PC-9 (cell line): Measurements from ENCODE around the gene OSGIN1. TPM values are rescaled to one million over a fixed set of nuclear protein-coding genes. Genes with fewer than 3 reads are reported as not detected.

Experiments
- BruUV-seq: library from RNA; stranded (reverse); fragments of 400-500 nt; replicated peaks from 2 replicates; lab custom pipeline; 2021; lab: Mats Ljungman, UMichigan
- CTCF ChIA-PET: fragments of 300-600 bp; sonication (Branson Sonifier 250); formaldehyde crosslinking; loops from one replicate; lab custom pipeline; 2022; ENCODE audit warnings: antibody characterized with exemption; lab: Charles Lee
- POLR2A ChIA-PET: fragments of 300-600 bp; sonication (Branson Sonifier 250); formaldehyde crosslinking; loops from one replicate; lab custom pipeline; 2022; ENCODE audit warnings: antibody characterized with exemption; ENCODE audit not compliant: unreplicated experiment; lab: Charles Lee
- DNase-seq, 2 experiments: peaks; one replicate each; pipeline versions ENCODE4 v3.0.0 to v3.0.0-alpha.2; 2015 to 2022; ENCODE audit warnings: mixed read lengths in 1 of 2
- H2AFZ ChIP-seq: fragments of 200-600 bp; sonication (generic); 2 replicates; pipeline ENCODE4 v1.8.1; 2017; ENCODE audit warnings: antibody characterized with exemption
- H3F3A ChIP-seq: fragments of 200-600 bp; sonication (generic); 2 replicates; pipeline ENCODE4 v1.8.1; 2017; ENCODE audit warnings: antibody characterized with exemption, mild to moderate bottlenecking, low read depth; ENCODE audit not compliant: insufficient read depth
- H3K27ac ChIP-seq: fragments of 200-600 bp; sonication (generic); 2 replicates; pipeline ENCODE4 v1.6.1; 2016; ENCODE audit warnings: mixed run types
- H3K27me3 ChIP-seq: fragments of 200-600 bp; sonication (generic); 2 replicates; pipeline ENCODE4 v1.6.1; 2016; ENCODE audit warnings: low read depth, mixed run types; ENCODE audit not compliant: insufficient read depth
- H3K36me3 ChIP-seq: fragments of 200-600 bp; sonication (generic); 2 replicates; pipeline ENCODE4 v1.6.1; 2016; ENCODE audit warnings: low read depth, mixed run types
- H3K4me1 ChIP-seq: fragments of 200-600 bp; sonication (generic); replicated peaks from 2 replicates; pipeline ENCODE4 v1.6.1; 2016; ENCODE audit warnings: mixed run types; ENCODE audit not compliant: insufficient read depth
- H3K4me2 ChIP-seq: fragments of 200-600 bp; sonication (generic); 2 replicates; pipeline ENCODE4 v1.6.1; 2017; ENCODE audit warnings: mixed run types
- H3K4me3 ChIP-seq: fragments of 200-600 bp; sonication (generic); 2 replicates; pipeline ENCODE4 v1.6.1; 2016; ENCODE audit warnings: mixed run types
- H3K79me2 ChIP-seq: fragments of 200-600 bp; sonication (generic); 2 replicates; pipeline ENCODE4 v1.6.1; 2017; ENCODE audit warnings: low read depth, mixed run types
- H3K9me2 ChIP-seq: fragments of 200-600 bp; sonication (generic); 2 replicates; pipeline ENCODE4 v1.8.1; 2017; ENCODE audit warnings: mild to moderate bottlenecking; ENCODE audit not compliant: insufficient read depth
- H3K9me3 ChIP-seq: fragments of 200-600 bp; sonication (generic); 2 replicates; pipeline ENCODE4 v1.8.1; 2016; ENCODE audit warnings: low read depth; ENCODE audit not compliant: insufficient read depth
- H4K20me1 ChIP-seq: fragments of 200-600 bp; sonication (generic); 2 replicates; pipeline ENCODE4 v1.8.1; 2017; ENCODE audit not compliant: insufficient read depth
- CTCF ChIP-seq: fragments of 200-600 bp; sonication (generic); conservative IDR thresholded peaks from 2 replicates; pipeline ENCODE4 v1.6.1; 2017; ENCODE audit warnings: mixed run types, antibody characterized with exemption, mild to moderate bottlenecking, moderate library complexity
- EZH2 ChIP-seq: fragments of 200-600 bp; sonication (generic); IDR thresholded peaks from 2 replicates; pipeline ENCODE4 v1.8.0; 2017; ENCODE audit warnings: antibody characterized with exemption, low read depth
- intact Hi-C: fragments of 100-400 bp; cut with micrococcal nuclease; formaldehyde crosslinking; loops from one replicate; pipeline ENCODE4 v1.10.0; 2022; ENCODE audit not compliant: unreplicated experiment
- total RNA-seq: library from RNA; stranded (reverse); gene quantifications from 2 replicates; pipeline ENCODE4 v1.2.3, GENCODE V29; 2021

Gene OSGIN1
- total RNA-seq, 1 experiment from 2014 or later = 44.8 TPM

DNA sequence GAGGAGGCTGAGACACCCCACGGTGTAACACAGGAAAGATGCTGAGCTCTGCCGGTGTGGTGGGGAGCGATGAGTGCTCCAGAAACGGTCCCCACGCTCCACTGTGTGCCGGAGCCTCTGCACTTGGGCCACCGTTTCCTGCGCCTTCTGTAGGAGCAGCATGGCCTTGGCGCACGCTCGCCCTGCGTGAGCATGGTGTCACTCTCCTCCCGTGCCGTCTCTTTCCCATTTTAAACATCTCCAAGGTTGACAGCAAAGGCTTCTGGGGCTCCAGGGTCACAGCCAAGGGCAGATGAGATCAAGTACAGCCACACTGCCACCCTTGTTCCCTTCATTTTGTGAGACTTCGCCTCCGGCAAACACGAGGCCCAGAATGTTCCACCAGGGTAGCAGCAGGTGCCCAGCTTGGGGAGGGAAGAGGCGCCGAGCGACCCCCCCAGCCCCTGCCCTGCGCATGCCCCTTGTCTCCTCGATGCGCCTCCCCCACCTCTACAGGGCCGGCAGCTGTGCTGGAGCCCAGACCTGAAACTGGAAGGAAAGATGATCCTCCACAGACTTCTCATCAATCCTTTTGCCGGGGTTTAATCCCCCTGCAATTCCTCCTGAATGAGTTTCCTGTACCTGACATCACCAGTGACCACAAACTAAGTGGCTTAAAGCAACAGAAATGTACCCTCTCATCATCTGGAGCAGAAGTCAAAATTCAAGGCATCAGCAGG, 19.9 kb upstream of the OSGIN1 start:
- Histone ChIP-seq H3K4me1 (peaks cover 13% of the 10 kb centered on the region), H3K4me2 (no peak overlapping the region), H3K9me2 (no peaks in the 10 kb centered on the region), H3K36me3 (no peaks in the 10 kb centered on the region), H3K4me3 (no peak overlapping the region), H3K9me3 (no peaks in the 10 kb centered on the region), H4K20me1 (no peaks in the 10 kb centered on the region), H3F3A (peaks cover 9% of the 10 kb centered on the region; the same call in 1 of the 2 replicates), H3K79me2 (no peaks in the 10 kb centered on the region), H3K27me3 (no peaks in the 10 kb centered on the region), H3K27ac (no peak overlapping the region), H2AFZ (no peak overlapping the region)
- BruUV-seq = no TSS peak
- intact Hi-C loops = no loop called here
- DNase-seq = no peak
- POLR2A ChIA-PET = no interaction called here
- TF ChIP-seq CTCF (no peak), EZH2 (no peak)
- CTCF ChIA-PET = no interaction called here

- Histone ChIP-seq H3K9me3 (no peaks in the 10 kb centered on the region), H2AFZ (no peak overlapping the region), H3K27ac (no peak overlapping the region), H3K27me3 (no peaks in the 10 kb centered on the region), H3F3A (no peaks in the 10 kb centered on the region; the same call in 1 of the 2 replicates), H4K20me1 (no peaks in the 10 kb centered on the region), H3K9me2 (no peaks in the 10 kb centered on the region), H3K79me2 (no peaks in the 10 kb centered on the region), H3K4me1 (peaks cover 3% of the 10 kb centered on the region), H3K4me2 (no peak overlapping the region), H3K4me3 (no peak overlapping the region), H3K36me3 (no peaks in the 10 kb centered on the region)
- CTCF ChIA-PET = no interaction called here
- BruUV-seq = no TSS peak
- DNase-seq = no peak
- intact Hi-C loops = no loop called here
- POLR2A ChIA-PET = no interaction called here
- TF ChIP-seq EZH2 (no peak), CTCF (no peak)
Measured at GRCh38 chr16:83933885-83934683, 19.0 kb upstream of the OSGIN1 start.

DNA sequence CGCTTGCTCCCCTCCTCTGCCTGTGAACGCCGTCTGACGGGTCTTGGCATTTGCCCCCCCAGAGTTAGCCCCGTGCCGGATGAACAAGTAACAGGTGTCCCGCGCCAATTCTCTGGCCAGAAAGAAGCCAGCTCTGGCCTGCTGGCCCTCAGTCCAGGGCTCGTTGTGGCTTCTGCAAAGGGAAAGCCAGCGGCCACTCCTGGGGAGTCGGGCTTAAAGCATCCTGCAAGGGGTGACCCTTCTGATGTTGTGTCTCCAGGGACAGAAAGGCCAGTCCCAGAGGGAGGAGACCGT, 18.4 kb upstream of the OSGIN1 start:
- no peak for DNase-seq
- Histone ChIP-seq H3K27ac (no peak overlapping the region), H3K79me2 (no peaks in the 10 kb centered on the region), H3K27me3 (no peaks in the 10 kb centered on the region), H3F3A (no peaks in the 10 kb centered on the region; the same call in 1 of the 2 replicates), H3K9me2 (no peaks in the 10 kb centered on the region), H3K9me3 (no peaks in the 10 kb centered on the region), H3K4me3 (no peak overlapping the region), H3K4me2 (no peak overlapping the region), H2AFZ (no peak overlapping the region), H4K20me1 (no peaks in the 10 kb centered on the region), H3K4me1 (no peaks in the 10 kb centered on the region), H3K36me3 (no peaks in the 10 kb centered on the region)
- CTCF ChIA-PET = no interaction called here
- BruUV-seq = no TSS peak
- no peak for TF ChIP-seq CTCF
- TF ChIP-seq EZH2 = no peak
- intact Hi-C loops = no loop called here
- POLR2A ChIA-PET = no interaction called here
